GM21737 (cell line): ENCODE data around the gene SLC7A6.

ENCODE experiments used
- ATAC-seq: cut with Tn5 transposase; IDR thresholded peaks from one replicate; pipeline ENCODE4 v1.9.1; 2021; ENCODE audit warnings: mild to moderate bottlenecking, moderate library complexity; ENCODE audit not compliant: unreplicated experiment

The SLC7A6 gene

GRCh38 chr16:68264128-68265077, at the start of gene SLC7A6:
TSS of gene SLC7A6 (plus strand) at chr16:68264526. CDS start at chr16:68274727, 10,201 bp downstream.
- ATAC-seq, result peak; percentile 68

- ATAC-seq, result no peak
Measured at GRCh38 chr16:68214726-68215125, 49.6 kb upstream of the SLC7A6 start.

GRCh38 chr16:68215302-68215701, 49.0 kb upstream of the SLC7A6 start:
- ATAC-seq, result no peak

GRCh38 chr16:68216240-68216639, 48.1 kb upstream of the SLC7A6 start:
- ATAC-seq, result no peak

- ATAC-seq, result no peak
Measured at GRCh38 chr16:68217506-68217905, 46.8 kb upstream of the SLC7A6 start.

- ATAC-seq, result no peak
Measured at GRCh38 chr16:68219725-68220351, 44.5 kb upstream of the SLC7A6 start.

GRCh38 chr16:68223072-68223471, 41.3 kb upstream of the SLC7A6 start:
- no peak for ATAC-seq

- ATAC-seq, result no peak
Measured at GRCh38 chr16:68226116-68226515, 38.2 kb upstream of the SLC7A6 start.

GRCh38 chr16:68227183-68227793, 37.0 kb upstream of the SLC7A6 start:
- ATAC-seq, result no peak

- ATAC-seq, result no peak
Measured at GRCh38 chr16:68227850-68228553, 36.3 kb upstream of the SLC7A6 start.

- no peak for ATAC-seq
Measured at GRCh38 chr16:68228652-68229051, 35.7 kb upstream of the SLC7A6 start.

- ATAC-seq, result no peak
Measured at GRCh38 chr16:68229431-68230175, 34.7 kb upstream of the SLC7A6 start.

- no peak for ATAC-seq
Measured at GRCh38 chr16:68230176-68230571, 34.2 kb upstream of the SLC7A6 start.

GRCh38 chr16:68230956-68231355, 33.4 kb upstream of the SLC7A6 start:
- no peak for ATAC-seq

GRCh38 chr16:68231384-68232136, 32.8 kb upstream of the SLC7A6 start:
- ATAC-seq, result no peak

- ATAC-seq, result no peak
Measured at GRCh38 chr16:68232335-68232734, 32.0 kb upstream of the SLC7A6 start.

- no peak for ATAC-seq
Measured at GRCh38 chr16:68233085-68233834, 31.1 kb upstream of the SLC7A6 start.

- ATAC-seq, result no peak
Measured at GRCh38 chr16:68233835-68234187, 30.5 kb upstream of the SLC7A6 start.
